GM12874 (cell line): ENCODE data around the gene MRC2.

Experiments
- TF ChIP-seq, protein P1 (sequence below): IDR thresholded peaks from 2 replicates; pipeline ENCODE4 v1.5.1; 2011; ENCODE audit warnings: low read depth, mild to moderate bottlenecking, control low read depth, low read length, moderate library complexity; ENCODE audit not compliant: insufficient read depth

The MRC2 gene

GRCh38 chr17:62720126-62720850 is 92.8 kb downstream of the MRC2 start:
- TF ChIP-seq, protein P1, sequence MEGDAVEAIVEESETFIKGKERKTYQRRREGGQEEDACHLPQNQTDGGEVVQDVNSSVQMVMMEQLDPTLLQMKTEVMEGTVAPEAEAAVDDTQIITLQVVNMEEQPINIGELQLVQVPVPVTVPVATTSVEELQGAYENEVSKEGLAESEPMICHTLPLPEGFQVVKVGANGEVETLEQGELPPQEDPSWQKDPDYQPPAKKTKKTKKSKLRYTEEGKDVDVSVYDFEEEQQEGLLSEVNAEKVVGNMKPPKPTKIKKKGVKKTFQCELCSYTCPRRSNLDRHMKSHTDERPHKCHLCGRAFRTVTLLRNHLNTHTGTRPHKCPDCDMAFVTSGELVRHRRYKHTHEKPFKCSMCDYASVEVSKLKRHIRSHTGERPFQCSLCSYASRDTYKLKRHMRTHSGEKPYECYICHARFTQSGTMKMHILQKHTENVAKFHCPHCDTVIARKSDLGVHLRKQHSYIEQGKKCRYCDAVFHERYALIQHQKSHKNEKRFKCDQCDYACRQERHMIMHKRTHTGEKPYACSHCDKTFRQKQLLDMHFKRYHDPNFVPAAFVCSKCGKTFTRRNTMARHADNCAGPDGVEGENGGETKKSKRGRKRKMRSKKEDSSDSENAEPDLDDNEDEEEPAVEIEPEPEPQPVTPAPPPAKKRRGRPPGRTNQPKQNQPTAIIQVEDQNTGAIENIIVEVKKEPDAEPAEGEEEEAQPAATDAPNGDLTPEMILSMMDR: no peak

- TF ChIP-seq, protein P1: no peak
Measured at GRCh38 chr17:62722625-62723024, 95.2 kb downstream of the MRC2 start.

GRCh38 chr17:62723842-62724241 is 96.4 kb downstream of the MRC2 start:
- TF ChIP-seq, protein P1: no peak

DNA sequence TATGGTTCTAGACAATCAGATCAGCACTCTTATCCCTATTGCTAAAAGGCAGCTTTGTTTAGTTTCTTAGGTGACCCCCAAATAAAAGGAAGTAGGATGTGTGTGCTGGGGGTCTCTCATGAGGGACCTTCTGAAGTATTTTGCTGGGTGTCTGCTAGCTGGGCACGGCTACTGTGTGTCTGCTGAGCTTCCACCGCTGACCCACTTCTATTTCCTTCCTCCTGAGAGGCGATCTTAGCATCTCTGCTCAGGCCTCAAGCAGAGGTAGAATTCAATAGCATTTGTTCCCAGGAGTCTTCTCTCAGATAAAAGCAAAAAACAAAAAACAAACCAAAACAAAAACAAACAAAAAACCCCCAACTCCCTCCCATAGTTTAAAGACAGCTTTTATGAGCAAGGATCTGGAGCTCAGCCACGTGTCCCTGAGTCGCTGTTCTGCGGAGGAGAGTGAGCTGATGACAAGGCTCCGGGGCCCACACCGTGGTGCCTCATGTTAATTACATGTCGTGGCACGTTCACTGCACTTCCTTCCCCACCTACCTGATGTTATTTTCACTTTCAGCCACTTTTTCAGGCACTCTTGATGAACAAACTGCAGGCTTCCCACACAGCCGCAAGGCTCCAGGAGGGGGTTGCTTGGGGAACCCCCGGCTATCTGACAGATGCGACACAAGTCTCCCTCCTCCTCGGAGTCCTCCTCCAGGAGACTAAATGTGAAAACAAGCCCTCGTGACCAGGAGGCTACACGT is 97.1 kb downstream of the MRC2 start:
- TF ChIP-seq, protein P1: no peak

GRCh38 chr17:62725791-62726249 is 98.3 kb downstream of the MRC2 start:
- TF ChIP-seq, protein P1: no peak

DNA sequence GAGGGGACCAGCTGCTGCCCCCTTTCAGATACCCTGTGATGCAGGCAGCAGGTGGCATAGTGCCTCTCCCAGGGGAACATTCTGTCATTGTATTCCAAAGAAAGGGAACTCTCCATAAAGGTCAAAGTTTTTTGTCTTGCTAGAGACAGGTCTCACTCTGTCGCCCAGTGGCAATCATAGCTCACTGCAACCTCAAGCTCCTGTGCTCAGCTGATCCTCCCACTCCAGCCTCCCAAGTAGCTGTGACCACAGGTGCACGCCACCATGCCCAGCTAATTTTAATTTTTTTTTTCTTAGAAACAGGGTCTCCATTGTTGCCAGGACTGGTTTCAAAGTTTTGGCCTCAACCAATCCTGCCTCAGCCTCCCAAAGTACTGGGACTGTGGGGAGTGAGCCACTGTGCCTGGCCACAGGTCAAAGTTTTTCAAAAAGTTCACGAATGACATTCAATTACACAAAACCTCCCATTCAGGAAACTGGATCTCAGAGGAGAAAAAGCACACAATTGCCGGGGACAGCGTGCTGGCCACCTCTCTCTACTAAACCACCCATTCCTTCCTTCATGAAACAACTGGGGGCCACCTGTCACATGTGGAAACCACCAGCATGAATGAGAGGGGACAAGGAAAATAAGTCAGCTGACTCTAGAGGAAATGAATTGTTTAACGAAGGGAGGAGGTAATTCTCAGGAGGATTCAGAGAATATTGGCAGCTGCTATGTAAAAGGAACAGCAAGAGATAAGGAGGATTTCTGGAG is 100.6 kb downstream of the MRC2 start:
- TF ChIP-seq, protein P1: no peak

DNA sequence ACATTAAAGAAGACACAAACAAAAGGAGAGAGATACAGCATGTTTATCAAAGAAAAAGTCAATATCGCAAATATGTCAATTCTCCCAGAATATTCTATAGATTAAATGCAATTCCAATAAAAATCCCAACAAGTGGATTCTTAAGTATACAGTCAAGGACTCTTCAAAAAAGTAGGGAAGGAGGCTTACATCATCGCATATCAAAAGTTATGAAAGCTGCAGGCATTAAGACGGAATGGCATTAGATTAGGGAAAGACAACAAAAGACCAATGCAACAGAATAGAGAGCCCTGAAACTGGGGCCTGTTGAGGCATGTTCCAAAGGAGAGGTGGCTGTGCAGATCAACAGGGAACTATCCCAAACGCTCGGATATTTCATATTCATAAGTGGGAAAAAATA is 104.7 kb downstream of the MRC2 start:
- TF ChIP-seq, protein P1: no peak
